Mucosa of rectum (tissue), 2 donors: Measurements from ENCODE around the gene NCEH1.
"Not testable (repeated sequence)": the region's sequence is repeated elsewhere in the genome, so short reads cannot be mapped to it uniquely, and the experiment has no call there.

Source experiments
- H3K27ac ChIP-seq, 2 donors: one replicate each; pipeline ENCODE4 v1.7.0; 2013; ENCODE audit warnings: inconsistent platforms in 2 of 2, low read depth in 2 of 2, low read length in 2 of 2
- H3K27me3 ChIP-seq, 2 donors: one replicate each; pipeline ENCODE4 v1.7.0; 2013; ENCODE audit warnings: low read length in 2 of 2; ENCODE audit not compliant: control insufficient read depth in 2 of 2, insufficient read depth in 2 of 2
- H3K36me3 ChIP-seq, 2 donors: one replicate each; pipeline ENCODE4 v1.7.0; 2013; ENCODE audit warnings: low read length in 2 of 2; ENCODE audit not compliant: control insufficient read depth in 2 of 2, insufficient read depth in 2 of 2
- H3K4me1 ChIP-seq, 2 donors: one replicate each; pipeline ENCODE4 v1.7.0; 2013; ENCODE audit warnings: low read length in 2 of 2, mild to moderate bottlenecking in 1 of 2; ENCODE audit not compliant: control insufficient read depth in 2 of 2, insufficient read depth in 2 of 2
- H3K4me3 ChIP-seq, 2 donors: one replicate each; pipeline ENCODE4 v1.7.0; 2013; ENCODE audit warnings: low read length in 2 of 2
- H3K9ac ChIP-seq, 2 donors: one replicate each; pipeline ENCODE4 v1.7.0; 2013; ENCODE audit warnings: low read length in 2 of 2, low read depth in 1 of 2, mild to moderate bottlenecking in 1 of 2
- H3K9me3 ChIP-seq, 2 donors: one replicate each; pipeline ENCODE4 v1.7.0; 2013; ENCODE audit warnings: low read length in 2 of 2; ENCODE audit not compliant: control insufficient read depth in 2 of 2
- donor health status: healthy.
- donor health status: Normal muscosa, but diverticular disease.

NCEH1 gene, protein sequence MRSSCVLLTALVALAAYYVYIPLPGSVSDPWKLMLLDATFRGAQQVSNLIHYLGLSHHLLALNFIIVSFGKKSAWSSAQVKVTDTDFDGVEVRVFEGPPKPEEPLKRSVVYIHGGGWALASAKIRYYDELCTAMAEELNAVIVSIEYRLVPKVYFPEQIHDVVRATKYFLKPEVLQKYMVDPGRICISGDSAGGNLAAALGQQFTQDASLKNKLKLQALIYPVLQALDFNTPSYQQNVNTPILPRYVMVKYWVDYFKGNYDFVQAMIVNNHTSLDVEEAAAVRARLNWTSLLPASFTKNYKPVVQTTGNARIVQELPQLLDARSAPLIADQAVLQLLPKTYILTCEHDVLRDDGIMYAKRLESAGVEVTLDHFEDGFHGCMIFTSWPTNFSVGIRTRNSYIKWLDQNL

GRCh38 chr3:172710664-172711453 lies at the start of gene NCEH1:
TSS of gene NCEH1 (minus strand) at chr3:172711067. CDS start at chr3:172710984, 83 bp downstream.
- Histone ChIP-seq H3K4me3 (peak within 1 kb of the TSS; percentile 89 to 97), H3K9me3 (no peaks in the 10 kb centered on the region), H3K9ac (peak within 1 kb of the TSS; percentile 84 to 90), H3K27ac (peak within 1 kb of the TSS; percentile 87 to 90), H3K27me3 (no peaks in the 10 kb centered on the region), H3K4me1 (peaks cover 9 to 14% of the 10 kb centered on the region in 2 donors), H3K36me3 (no peaks in the 10 kb centered on the region)

DNA sequence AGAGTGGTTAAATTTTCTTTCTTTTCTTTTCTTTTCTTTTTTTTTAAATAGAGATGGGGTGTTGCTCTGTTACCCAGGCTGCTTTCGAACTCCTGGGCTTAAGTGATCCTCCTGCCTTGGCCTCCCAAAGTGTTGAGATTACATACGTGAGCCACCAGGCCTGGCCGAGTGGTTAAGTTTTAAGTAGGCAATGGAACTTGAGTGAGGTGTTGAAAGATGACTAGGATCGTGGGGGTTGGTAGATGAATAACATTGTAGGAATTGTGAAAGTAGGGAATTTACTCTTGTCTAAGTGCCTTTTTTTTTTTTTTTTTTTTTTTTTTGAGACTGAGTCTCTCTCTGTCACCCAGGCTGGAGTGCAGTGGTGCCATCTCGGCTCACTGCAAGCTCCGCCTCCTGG lies 49.5 kb upstream of the NCEH1 start:
- not testable (repeated sequence) for H3K27ac ChIP-seq, H3K4me3 ChIP-seq, H3K27me3 ChIP-seq, H3K9me3 ChIP-seq, H3K4me1 ChIP-seq, H3K9ac ChIP-seq
- H3K36me3 ChIP-seq, result peaks cover 21 to 28% of the 10 kb centered on the region in 2 donors

GRCh38 chr3:172753125-172753524 lies 42.3 kb upstream of the NCEH1 start:
- peaks cover 15 to 20% of the 10 kb centered on the region in 2 donors for H3K4me1 ChIP-seq
- H3K27ac ChIP-seq, result no peak overlapping the region
- no peak overlapping the region for H3K4me3 ChIP-seq

GRCh38 chr3:172752651-172753050 lies 41.8 kb upstream of the NCEH1 start:
- Histone ChIP-seq H3K9ac (no peak overlapping the region), H3K27me3 (no peaks in the 10 kb centered on the region), H3K9me3 (no peaks in the 10 kb centered on the region), H3K4me1 (peaks cover 15 to 20% of the 10 kb centered on the region in 2 donors), H3K4me3 (no peak overlapping the region), H3K36me3 (peaks cover 3 to 6% of the 10 kb centered on the region in 2 donors), H3K27ac (no peak overlapping the region)

More at GRCh38 chr3:172753125-172753524, 42.3 kb upstream of the NCEH1 start:
- H3K27me3 ChIP-seq, result no peaks in the 10 kb centered on the region
- H3K9me3 ChIP-seq, result no peaks in the 10 kb centered on the region
- H3K9ac ChIP-seq, result no peak overlapping the region
- peaks cover 3 to 6% of the 10 kb centered on the region in 2 donors for H3K36me3 ChIP-seq

GRCh38 chr3:172751175-172751704 lies 40.4 kb upstream of the NCEH1 start:
- Histone ChIP-seq H3K4me3 (peak overlapping the region; percentile 75 to 92), H3K27me3 (no peaks in the 10 kb centered on the region), H3K27ac (peak overlapping the region; percentile 72 to 82), H3K36me3 (peaks cover under 1 to 6% of the 10 kb centered on the region in 2 donors), H3K4me1 (peaks cover 15 to 20% of the 10 kb centered on the region in 2 donors), H3K9me3 (no peaks in the 10 kb centered on the region), H3K9ac (peak overlapping the region; percentile 75 to 89)

- H3K27ac ChIP-seq, result peak within 1 kb of the TSS; percentile 72 to 82
- peak within 1 kb of the TSS; percentile 75 to 89 for H3K9ac ChIP-seq
- H3K4me3 ChIP-seq, result peak within 1 kb of the TSS; percentile 75 to 92
- H3K27me3 ChIP-seq, result no peaks in the 10 kb centered on the region
- H3K4me1 ChIP-seq, result peaks cover 15 to 20% of the 10 kb centered on the region in 2 donors
- no peaks in the 10 kb centered on the region for H3K9me3 ChIP-seq
- peaks cover 0 to 2% of the 10 kb centered on the region in 2 donors for H3K36me3 ChIP-seq
Observed at GRCh38 chr3:172750368-172751174, 39.7 kb upstream of the NCEH1 start, which contains the start of gene ECT2. TSS of gene ECT2 (plus strand) at chr3:172750726. CDS start at chr3:172754531, 3,805 bp downstream.

DNA sequence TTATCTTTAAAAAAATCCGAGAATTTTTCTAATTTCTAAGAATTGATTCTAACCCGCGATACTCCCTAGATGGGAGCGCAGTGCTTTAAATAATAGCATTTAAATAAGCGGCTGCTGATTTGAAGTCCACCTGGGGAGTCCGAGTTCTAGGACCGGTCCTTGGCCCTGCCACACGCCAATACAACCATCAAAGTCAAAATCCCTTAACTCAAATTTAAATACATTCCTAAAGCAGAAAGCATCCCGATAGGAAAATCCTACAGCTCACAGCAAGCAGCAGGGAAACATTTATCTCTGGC lies 39.2 kb upstream of the NCEH1 start:
- Histone ChIP-seq H3K36me3 (no peaks in the 10 kb centered on the region), H3K4me3 (peak overlapping the region; percentile 55 to 92), H3K9me3 (no peaks in the 10 kb centered on the region), H3K27ac (peak overlapping the region; percentile 70 to 71), H3K9ac (peak overlapping the region; percentile 60 to 66), H3K4me1 (peaks cover 15 to 20% of the 10 kb centered on the region in 2 donors), H3K27me3 (no peaks in the 10 kb centered on the region)

DNA sequence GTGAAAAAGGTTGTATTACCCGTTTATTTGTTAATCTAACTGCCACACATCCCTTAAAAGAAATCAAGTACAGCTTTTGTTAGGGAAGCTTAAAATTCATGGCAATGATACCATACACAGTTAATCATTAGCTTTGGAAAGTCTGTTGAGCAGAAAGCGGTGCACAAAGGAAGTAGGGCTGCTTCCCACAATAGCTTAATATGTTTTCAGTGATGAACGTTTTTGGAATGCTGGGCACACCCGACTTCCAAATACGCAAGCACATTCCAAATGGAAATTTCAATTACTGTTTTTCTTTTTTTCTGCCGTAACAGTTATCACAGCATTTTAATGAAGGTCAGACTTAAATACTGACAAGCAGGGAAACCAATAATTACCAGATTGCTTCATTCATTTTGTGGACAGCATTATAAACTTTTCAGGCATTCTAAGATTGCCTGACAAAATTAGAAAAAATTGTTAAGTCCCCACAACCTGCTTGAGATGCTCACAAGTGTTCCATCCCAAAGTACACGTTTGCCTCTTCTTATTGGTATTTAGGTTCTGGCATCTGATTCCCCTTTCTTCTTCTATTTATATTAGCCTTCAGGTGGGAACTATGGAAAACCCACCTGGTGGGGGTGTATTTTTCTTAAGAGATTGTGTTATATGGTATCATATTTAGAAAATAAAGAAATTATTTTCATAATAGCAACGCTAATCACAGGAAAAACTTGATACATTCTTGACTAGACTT lies 38.5 kb upstream of the NCEH1 start:
- H3K4me3 ChIP-seq, result peak overlapping the region; percentile 55 to 92
- no peaks in the 10 kb centered on the region for H3K36me3 ChIP-seq
- no peaks in the 10 kb centered on the region for H3K27me3 ChIP-seq
- H3K9ac ChIP-seq, result peak overlapping the region; percentile 38 to 60
- H3K9me3 ChIP-seq, result no peaks in the 10 kb centered on the region
- H3K4me1 ChIP-seq, result peaks cover 15 to 20% of the 10 kb centered on the region in 2 donors
- H3K27ac ChIP-seq, result peak overlapping the region; percentile 70 to 71

- no peak overlapping the region for H3K27ac ChIP-seq
- H3K4me3 ChIP-seq, result no peak overlapping the region
- H3K27me3 ChIP-seq, result no peaks in the 10 kb centered on the region
- H3K4me1 ChIP-seq, result peaks cover 12 to 17% of the 10 kb centered on the region in 2 donors
- H3K36me3 ChIP-seq, result no peaks in the 10 kb centered on the region
- no peak overlapping the region for H3K9ac ChIP-seq
- H3K9me3 ChIP-seq, result no peaks in the 10 kb centered on the region
Observed at GRCh38 chr3:172746475-172746874, 35.6 kb upstream of the NCEH1 start.
